ENCODE measurements around the gene GREB1L. TPM values are rescaled to one million over a fixed set of nuclear protein-coding genes. Genes with fewer than 3 reads are reported as not detected.
A peak's percentile ranks its signal among the peaks of the same experiment; 100 is the strongest.

Gene GREB1L
- total and polyA plus RNA-seq, 2 of the 13 experiments (the other 11 are each of a cell fraction or from before 2014, with no cell fraction given): 0.17 to 0.66 TPM

DNA sequence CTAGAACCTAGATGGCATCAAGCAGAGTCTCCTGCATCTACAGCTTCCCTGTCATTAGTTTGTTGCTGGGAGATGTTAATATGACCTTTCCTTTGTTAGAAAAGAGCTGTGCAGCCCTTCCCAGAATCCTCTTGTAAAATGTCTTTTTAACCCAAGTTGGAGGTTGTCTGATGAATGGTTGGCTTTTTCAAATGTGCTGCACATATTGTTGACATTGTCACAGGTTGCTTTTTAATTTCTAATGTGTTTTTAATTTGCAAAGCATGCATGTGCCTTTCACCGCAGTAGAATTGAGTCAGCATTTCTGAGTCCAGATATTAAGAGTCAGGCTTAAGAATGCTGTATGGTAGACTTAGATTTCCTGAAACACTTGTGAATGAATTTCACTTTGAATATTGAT is 120.8 kb downstream of the GREB1L start:
- CTCF ChIA-PET (ENCODE audit: low intra/inter-chr PET ratio, low total read pairs): no interaction called here
- 100% methylated on average over 1 of the region's 1 CpG for WGBS (ENCODE audit: low lambda C conversion rate)
- TF ChIP-seq HIVEP1 (CRISPR knock-in tag; IDR thresholded peaks at IDR 0.05) (no peak), MAFK (conservative IDR thresholded peaks at IDR 0.05 in 1 of 2, IDR thresholded peaks at IDR 0.05 in 1 of 2; ENCODE audit: low read length in 2 of 2) (0 out of 4 replicates have a peak, but pooled peaks of 1 of the 2 experiments have one; percentile 2)
- Histone ChIP-seq H3K9me3 (ENCODE audit: low read length) (no peaks in the 10 kb centered on the region), H3K4me3 (replicated peaks in 1 of 3; ENCODE audit: insufficient read depth in 1 of 3, low read depth in 2 of 3, low read length in 3 of 3) (no peak overlapping the region), H3K36me3 (replicated peaks in 1 of 2; ENCODE audit: control insufficient read depth in 1 of 2, insufficient read depth in 2 of 2, low read length in 2 of 2) (no peaks in the 10 kb centered on the region), H2AFZ (ENCODE audit: low read length) (no peak overlapping the region), H3K79me2 (ENCODE audit: insufficient read depth, low read length) (no peaks in the 10 kb centered on the region), H3K4me2 (ENCODE audit: low read depth, low read length) (no peak overlapping the region), H4K20me1 (ENCODE audit: insufficient read depth, low read length) (no peaks in the 10 kb centered on the region), H3K4me1 (ENCODE audit: insufficient read depth, low read length) (no peaks in the 10 kb centered on the region), H3K9ac (ENCODE audit: insufficient read depth, low read depth, low read length) (no peak overlapping the region), H3K27me3 (ENCODE audit: control insufficient read depth in 1 of 2, insufficient read depth in 2 of 2, low read length in 2 of 2) (no peaks in the 10 kb centered on the region), H3K27ac (ENCODE audit: extremely low read length, insufficient read depth, low read length) (no peak overlapping the region)
- BruUV-seq (replicated peaks): no TSS peak
- no peak for DNase-seq (ENCODE audit: low spot score)
- POLR2A ChIA-PET: no interaction called here
- ATAC-seq: no peak
- FAIRE-seq: no peak
- intact Hi-C loops (cut with micrococcal nuclease; ENCODE audit: unreplicated experiment): no loop called here
- in situ Hi-C loops (cut with HindIII; ENCODE audit: extremely low pct_ligation_motif_present, low pct_unique_long_range_greater_than_20kb): no loop called here

GRCh38 chr18:21363348-21363747 is 121.3 kb downstream of the GREB1L start:
- in situ Hi-C loops (cut with HindIII; ENCODE audit: extremely low pct_ligation_motif_present, low pct_unique_long_range_greater_than_20kb) (no loop called here), intact Hi-C loops (cut with micrococcal nuclease; ENCODE audit: unreplicated experiment) (no loop called here)
- ChIA-PET CTCF (ENCODE audit: low intra/inter-chr PET ratio, low total read pairs) (no interaction called here), POLR2A (no interaction called here)
- TF ChIP-seq ONECUT2 (CRISPR knock-in tag; IDR thresholded peaks at IDR 0.05) (no peak), ZBTB20 (CRISPR knock-in tag; IDR thresholded peaks at IDR 0.05; ENCODE audit: borderline replicate concordance, low read depth) (no peak), CREB3 (CRISPR knock-in tag; IDR thresholded peaks at IDR 0.05) (no peak), ZNF512 (CRISPR knock-in tag; IDR thresholded peaks at IDR 0.05) (no peak), HIC2 (CRISPR knock-in tag; IDR thresholded peaks at IDR 0.05; ENCODE audit: low read depth) (no peak), ZNF530 (CRISPR knock-in tag; IDR thresholded peaks at IDR 0.05; ENCODE audit: low read depth) (no peak), TEAD3 (CRISPR knock-in tag; optimal IDR thresholded peaks at IDR 0.05; ENCODE audit: borderline replicate concordance) (no peak)
- TF ChIP-seq, protein P1, sequence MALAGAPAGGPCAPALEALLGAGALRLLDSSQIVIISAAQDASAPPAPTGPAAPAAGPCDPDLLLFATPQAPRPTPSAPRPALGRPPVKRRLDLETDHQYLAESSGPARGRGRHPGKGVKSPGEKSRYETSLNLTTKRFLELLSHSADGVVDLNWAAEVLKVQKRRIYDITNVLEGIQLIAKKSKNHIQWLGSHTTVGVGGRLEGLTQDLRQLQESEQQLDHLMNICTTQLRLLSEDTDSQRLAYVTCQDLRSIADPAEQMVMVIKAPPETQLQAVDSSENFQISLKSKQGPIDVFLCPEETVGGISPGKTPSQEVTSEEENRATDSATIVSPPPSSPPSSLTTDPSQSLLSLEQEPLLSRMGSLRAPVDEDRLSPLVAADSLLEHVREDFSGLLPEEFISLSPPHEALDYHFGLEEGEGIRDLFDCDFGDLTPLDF (CRISPR knock-in tag; IDR thresholded peaks at IDR 0.05): no peak
- H3K4me1 ChIP-seq (ENCODE audit: insufficient read depth, low read length): no peaks in the 10 kb centered on the region
- no peaks in the 10 kb centered on the region for H3K79me2 ChIP-seq (ENCODE audit: insufficient read depth, low read length)
- BruUV-seq (replicated peaks): no TSS peak
- H3K9ac ChIP-seq (ENCODE audit: insufficient read depth, low read depth, low read length): no peak overlapping the region
- ATAC-seq (no peak), DNase-seq (ENCODE audit: low spot score) (no peak), FAIRE-seq (no peak)
- no peaks in the 10 kb centered on the region for H3K27me3 ChIP-seq (ENCODE audit: control insufficient read depth in 1 of 2, insufficient read depth in 2 of 2, low read length in 2 of 2)
- no peak overlapping the region for H3K27ac ChIP-seq (ENCODE audit: extremely low read length, insufficient read depth, low read length)
- no peak overlapping the region for H3K4me3 ChIP-seq (replicated peaks in 1 of 3; ENCODE audit: insufficient read depth in 1 of 3, low read depth in 2 of 3, low read length in 3 of 3)
- H3K36me3 ChIP-seq (replicated peaks in 1 of 2; ENCODE audit: control insufficient read depth in 1 of 2, insufficient read depth in 2 of 2, low read length in 2 of 2): no peaks in the 10 kb centered on the region
- no peak overlapping the region for H2AFZ ChIP-seq (ENCODE audit: low read length)
- WGBS (ENCODE audit: low lambda C conversion rate): 0% methylated on average over 1 of the region's 1 CpG
- no peaks in the 10 kb centered on the region for H3K9me3 ChIP-seq (ENCODE audit: low read length)
- no peak overlapping the region for H3K4me2 ChIP-seq (ENCODE audit: low read depth, low read length)
- no peaks in the 10 kb centered on the region for H4K20me1 ChIP-seq (ENCODE audit: insufficient read depth, low read length)

Measured in HepG2 (cell line).